ENCODE measurements around the gene MROH8. TPM values are rescaled to one million over a fixed set of nuclear protein-coding genes. Genes with fewer than 3 reads are reported as not detected.

Gene MROH8
- total and polyA plus RNA-seq, 2 experiments from 2014 or later = 0.63 to 0.68 TPM

DNA sequence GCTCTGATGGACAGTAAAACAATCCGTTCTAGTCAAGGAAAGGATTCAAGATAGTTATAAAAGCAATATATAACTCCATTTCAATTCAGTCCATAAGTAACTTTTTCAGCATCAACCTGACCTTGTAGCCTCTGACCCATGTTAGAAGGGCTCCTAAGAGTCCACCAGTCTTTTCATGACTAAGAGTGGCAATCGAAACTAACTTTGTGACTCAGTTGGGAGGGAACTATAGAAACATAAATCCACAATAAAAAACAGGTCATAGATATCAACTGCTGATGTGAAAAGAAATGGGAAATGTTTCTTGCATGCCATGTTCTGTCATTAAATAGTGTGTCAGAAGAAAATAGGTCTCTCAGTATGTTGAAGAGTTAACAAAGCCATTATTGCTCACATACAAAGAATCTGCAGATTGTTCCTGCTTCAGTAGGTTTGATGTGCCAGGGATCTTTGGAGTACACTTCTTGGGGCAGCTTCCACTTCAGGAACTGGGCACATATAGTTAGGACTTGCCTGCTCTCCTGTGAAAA, 67.4 kb downstream of the MROH8 start:
- Mint-ChIP-seq H3K27me3 (ENCODE audit: insufficient read depth, low read depth, poor library complexity) (no peaks in the 10 kb centered on the region), H3K36me3 (ENCODE audit: low read depth) (no peaks in the 10 kb centered on the region), H3K9me3 (no peaks in the 10 kb centered on the region), H3K4me3 (no peak overlapping the region), H3K4me1 (no peaks in the 10 kb centered on the region), H3K27ac (no peak overlapping the region)
- Histone ChIP-seq H3K9me2 (ENCODE audit: insufficient read depth) (no peaks in the 10 kb centered on the region), H3K4me1 (ENCODE audit: insufficient read depth) (no peaks in the 10 kb centered on the region), H3K36me3 (ENCODE audit: insufficient read depth) (no peaks in the 10 kb centered on the region), H3K4me3 (no peak overlapping the region), H2AFZ (no peak overlapping the region), H3K27me3 (ENCODE audit: insufficient read depth) (no peaks in the 10 kb centered on the region), H3K4me2 (no peak overlapping the region), H3K79me2 (replicated peaks; ENCODE audit: insufficient read depth) (no peaks in the 10 kb centered on the region), H3F3A (replicated peaks; ENCODE audit: low read depth) (no peaks in the 10 kb centered on the region), H3K27ac (ENCODE audit: low read depth) (no peak overlapping the region), H4K20me1 (replicated peaks; ENCODE audit: insufficient read depth) (no peaks in the 10 kb centered on the region)
- TF ChIP-seq EZH2phosphoT487 (IDR thresholded peaks at IDR 0.05; ENCODE audit: unreplicated experiment) (no peak), STAT1 (IDR thresholded peaks at IDR 0.05; ENCODE audit: unreplicated experiment) (no peak), NANOG (IDR thresholded peaks at IDR 0.05; ENCODE audit: borderline replicate concordance) (no peak), EZH2 (IDR thresholded peaks at IDR 0.05; ENCODE audit: low read depth, unreplicated experiment) (no peak), ZNF331 (CRISPR knock-in tag; IDR thresholded peaks at IDR 0.05; ENCODE audit: low read depth) (no peak)
- TF ChIP-seq, protein P1, sequence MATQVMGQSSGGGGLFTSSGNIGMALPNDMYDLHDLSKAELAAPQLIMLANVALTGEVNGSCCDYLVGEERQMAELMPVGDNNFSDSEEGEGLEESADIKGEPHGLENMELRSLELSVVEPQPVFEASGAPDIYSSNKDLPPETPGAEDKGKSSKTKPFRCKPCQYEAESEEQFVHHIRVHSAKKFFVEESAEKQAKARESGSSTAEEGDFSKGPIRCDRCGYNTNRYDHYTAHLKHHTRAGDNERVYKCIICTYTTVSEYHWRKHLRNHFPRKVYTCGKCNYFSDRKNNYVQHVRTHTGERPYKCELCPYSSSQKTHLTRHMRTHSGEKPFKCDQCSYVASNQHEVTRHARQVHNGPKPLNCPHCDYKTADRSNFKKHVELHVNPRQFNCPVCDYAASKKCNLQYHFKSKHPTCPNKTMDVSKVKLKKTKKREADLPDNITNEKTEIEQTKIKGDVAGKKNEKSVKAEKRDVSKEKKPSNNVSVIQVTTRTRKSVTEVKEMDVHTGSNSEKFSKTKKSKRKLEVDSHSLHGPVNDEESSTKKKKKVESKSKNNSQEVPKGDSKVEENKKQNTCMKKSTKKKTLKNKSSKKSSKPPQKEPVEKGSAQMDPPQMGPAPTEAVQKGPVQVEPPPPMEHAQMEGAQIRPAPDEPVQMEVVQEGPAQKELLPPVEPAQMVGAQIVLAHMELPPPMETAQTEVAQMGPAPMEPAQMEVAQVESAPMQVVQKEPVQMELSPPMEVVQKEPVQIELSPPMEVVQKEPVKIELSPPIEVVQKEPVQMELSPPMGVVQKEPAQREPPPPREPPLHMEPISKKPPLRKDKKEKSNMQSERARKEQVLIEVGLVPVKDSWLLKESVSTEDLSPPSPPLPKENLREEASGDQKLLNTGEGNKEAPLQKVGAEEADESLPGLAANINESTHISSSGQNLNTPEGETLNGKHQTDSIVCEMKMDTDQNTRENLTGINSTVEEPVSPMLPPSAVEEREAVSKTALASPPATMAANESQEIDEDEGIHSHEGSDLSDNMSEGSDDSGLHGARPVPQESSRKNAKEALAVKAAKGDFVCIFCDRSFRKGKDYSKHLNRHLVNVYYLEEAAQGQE (IDR thresholded peaks at IDR 0.05; ENCODE audit: unreplicated experiment) = no peak
- TF ChIP-seq, protein P2, sequence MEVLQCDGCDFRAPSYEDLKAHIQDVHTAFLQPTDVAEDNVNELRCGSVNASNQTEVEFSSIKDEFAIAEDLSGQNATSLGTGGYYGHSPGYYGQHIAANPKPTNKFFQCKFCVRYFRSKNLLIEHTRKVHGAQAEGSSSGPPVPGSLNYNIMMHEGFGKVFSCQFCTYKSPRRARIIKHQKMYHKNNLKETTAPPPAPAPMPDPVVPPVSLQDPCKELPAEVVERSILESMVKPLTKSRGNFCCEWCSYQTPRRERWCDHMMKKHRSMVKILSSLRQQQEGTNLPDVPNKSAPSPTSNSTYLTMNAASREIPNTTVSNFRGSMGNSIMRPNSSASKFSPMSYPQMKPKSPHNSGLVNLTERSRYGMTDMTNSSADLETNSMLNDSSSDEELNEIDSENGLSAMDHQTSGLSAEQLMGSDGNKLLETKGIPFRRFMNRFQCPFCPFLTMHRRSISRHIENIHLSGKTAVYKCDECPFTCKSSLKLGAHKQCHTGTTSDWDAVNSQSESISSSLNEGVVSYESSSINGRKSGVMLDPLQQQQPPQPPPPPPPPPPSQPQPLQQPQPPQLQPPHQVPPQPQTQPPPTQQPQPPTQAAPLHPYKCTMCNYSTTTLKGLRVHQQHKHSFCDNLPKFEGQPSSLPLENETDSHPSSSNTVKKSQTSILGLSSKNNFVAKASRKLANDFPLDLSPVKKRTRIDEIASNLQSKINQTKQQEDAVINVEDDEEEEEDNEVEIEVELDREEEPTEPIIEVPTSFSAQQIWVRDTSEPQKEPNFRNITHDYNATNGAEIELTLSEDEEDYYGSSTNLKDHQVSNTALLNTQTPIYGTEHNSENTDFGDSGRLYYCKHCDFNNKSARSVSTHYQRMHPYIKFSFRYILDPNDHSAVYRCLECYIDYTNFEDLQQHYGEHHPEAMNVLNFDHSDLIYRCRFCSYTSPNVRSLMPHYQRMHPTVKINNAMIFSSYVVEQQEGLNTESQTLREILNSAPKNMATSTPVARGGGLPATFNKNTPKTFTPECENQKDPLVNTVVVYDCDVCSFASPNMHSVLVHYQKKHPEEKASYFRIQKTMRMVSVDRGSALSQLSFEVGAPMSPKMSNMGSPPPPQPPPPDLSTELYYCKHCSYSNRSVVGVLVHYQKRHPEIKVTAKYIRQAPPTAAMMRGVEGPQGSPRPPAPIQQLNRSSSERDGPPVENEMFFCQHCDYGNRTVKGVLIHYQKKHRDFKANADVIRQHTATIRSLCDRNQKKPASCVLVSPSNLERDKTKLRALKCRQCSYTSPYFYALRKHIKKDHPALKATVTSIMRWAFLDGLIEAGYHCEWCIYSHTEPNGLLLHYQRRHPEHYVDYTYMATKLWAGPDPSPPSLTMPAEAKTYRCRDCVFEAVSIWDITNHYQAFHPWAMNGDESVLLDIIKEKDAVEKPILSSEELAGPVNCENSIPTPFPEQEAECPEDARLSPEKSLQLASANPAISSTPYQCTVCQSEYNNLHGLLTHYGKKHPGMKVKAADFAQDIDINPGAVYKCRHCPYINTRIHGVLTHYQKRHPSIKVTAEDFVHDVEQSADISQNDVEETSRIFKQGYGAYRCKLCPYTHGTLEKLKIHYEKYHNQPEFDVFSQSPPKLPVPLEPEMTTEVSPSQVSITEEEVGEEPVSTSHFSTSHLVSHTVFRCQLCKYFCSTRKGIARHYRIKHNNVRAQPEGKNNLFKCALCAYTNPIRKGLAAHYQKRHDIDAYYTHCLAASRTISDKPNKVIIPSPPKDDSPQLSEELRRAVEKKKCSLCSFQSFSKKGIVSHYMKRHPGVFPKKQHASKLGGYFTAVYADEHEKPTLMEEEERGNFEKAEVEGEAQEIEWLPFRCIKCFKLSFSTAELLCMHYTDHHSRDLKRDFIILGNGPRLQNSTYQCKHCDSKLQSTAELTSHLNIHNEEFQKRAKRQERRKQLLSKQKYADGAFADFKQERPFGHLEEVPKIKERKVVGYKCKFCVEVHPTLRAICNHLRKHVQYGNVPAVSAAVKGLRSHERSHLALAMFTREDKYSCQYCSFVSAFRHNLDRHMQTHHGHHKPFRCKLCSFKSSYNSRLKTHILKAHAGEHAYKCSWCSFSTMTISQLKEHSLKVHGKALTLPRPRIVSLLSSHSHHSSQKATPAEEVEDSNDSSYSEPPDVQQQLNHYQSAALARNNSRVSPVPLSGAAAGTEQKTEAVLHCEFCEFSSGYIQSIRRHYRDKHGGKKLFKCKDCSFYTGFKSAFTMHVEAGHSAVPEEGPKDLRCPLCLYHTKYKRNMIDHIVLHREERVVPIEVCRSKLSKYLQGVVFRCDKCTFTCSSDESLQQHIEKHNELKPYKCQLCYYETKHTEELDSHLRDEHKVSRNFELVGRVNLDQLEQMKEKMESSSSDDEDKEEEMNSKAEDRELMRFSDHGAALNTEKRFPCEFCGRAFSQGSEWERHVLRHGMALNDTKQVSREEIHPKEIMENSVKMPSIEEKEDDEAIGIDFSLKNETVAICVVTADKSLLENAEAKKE (CRISPR knock-in tag; IDR thresholded peaks at IDR 0.05) = no peak
- TF ChIP-seq, protein P3, sequence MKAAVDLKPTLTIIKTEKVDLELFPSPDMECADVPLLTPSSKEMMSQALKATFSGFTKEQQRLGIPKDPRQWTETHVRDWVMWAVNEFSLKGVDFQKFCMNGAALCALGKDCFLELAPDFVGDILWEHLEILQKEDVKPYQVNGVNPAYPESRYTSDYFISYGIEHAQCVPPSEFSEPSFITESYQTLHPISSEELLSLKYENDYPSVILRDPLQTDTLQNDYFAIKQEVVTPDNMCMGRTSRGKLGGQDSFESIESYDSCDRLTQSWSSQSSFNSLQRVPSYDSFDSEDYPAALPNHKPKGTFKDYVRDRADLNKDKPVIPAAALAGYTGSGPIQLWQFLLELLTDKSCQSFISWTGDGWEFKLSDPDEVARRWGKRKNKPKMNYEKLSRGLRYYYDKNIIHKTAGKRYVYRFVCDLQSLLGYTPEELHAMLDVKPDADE (IDR thresholded peaks at IDR 0.05) = no peak
- DNase-seq (ENCODE audit: low spot score) (no peak), ATAC-seq (no peak)
